HG02763 (cell line): Measurements from ENCODE around the gene GAB4.

Source experiments
- ATAC-seq: cut with Tn5 transposase; IDR thresholded peaks from one replicate; pipeline ENCODE4 v1.9.1; 2021; ENCODE audit warnings: mild to moderate bottlenecking, moderate library complexity; ENCODE audit not compliant: unreplicated experiment

Gene GAB4

GRCh38 chr22:16988257-16988656, 19.8 kb downstream of the GAB4 start:
- no peak for ATAC-seq

GRCh38 chr22:16987822-16988221, 20.2 kb downstream of the GAB4 start:
- no peak for ATAC-seq

GRCh38 chr22:16975155-16975885, 32.7 kb downstream of the GAB4 start:
- no peak for ATAC-seq

GRCh38 chr22:16974298-16975084, 33.5 kb downstream of the GAB4 start:
- no peak for ATAC-seq

GRCh38 chr22:16973591-16974297, 34.3 kb downstream of the GAB4 start:
- ATAC-seq = no peak

GRCh38 chr22:16972311-16972710, 35.7 kb downstream of the GAB4 start:
- ATAC-seq = no peak

GRCh38 chr22:16970446-16970845, 37.6 kb downstream of the GAB4 start:
- no peak for ATAC-seq

- no peak for ATAC-seq
Observed at GRCh38 chr22:16969508-16970327, 38.3 kb downstream of the GAB4 start.

GRCh38 chr22:16968218-16968595, 39.8 kb downstream of the GAB4 start:
- no peak for ATAC-seq

- ATAC-seq = no peak
Observed at GRCh38 chr22:16967453-16968217, 40.4 kb downstream of the GAB4 start.

- no peak for ATAC-seq
Observed at GRCh38 chr22:16966251-16966650, 41.8 kb downstream of the GAB4 start.

GRCh38 chr22:16965560-16965959, 42.5 kb downstream of the GAB4 start:
- ATAC-seq = no peak

GRCh38 chr22:16965083-16965482, 42.9 kb downstream of the GAB4 start:
- ATAC-seq = no peak

- no peak for ATAC-seq
Observed at GRCh38 chr22:16964366-16964765, 43.7 kb downstream of the GAB4 start.

- no peak for ATAC-seq
Observed at GRCh38 chr22:16963189-16963945, 44.7 kb downstream of the GAB4 start.

- no peak for ATAC-seq
Observed at GRCh38 chr22:16962501-16962900, 45.5 kb downstream of the GAB4 start.

GRCh38 chr22:16961477-16962186, 46.4 kb downstream of the GAB4 start:
- no peak for ATAC-seq

GRCh38 chr22:16960884-16961249, 47.2 kb downstream of the GAB4 start:
- ATAC-seq = no peak
